IPS-18a (cell line): Measurements from ENCODE around the gene PIR.

Experiments used
- H3K27ac ChIP-seq: one replicate; pipeline ENCODE4 v1.5.1; 2013; ENCODE audit warnings: low read length
- H3K27me3 ChIP-seq: one replicate; pipeline ENCODE4 v1.6.1; 2013; ENCODE audit warnings: mild to moderate bottlenecking, low read length; ENCODE audit not compliant: control insufficient read depth, insufficient read depth
- H3K36me3 ChIP-seq: one replicate; pipeline ENCODE4 v1.6.1; 2013; ENCODE audit warnings: low read depth, low read length; ENCODE audit not compliant: control insufficient read depth
- H3K4me1 ChIP-seq: one replicate; pipeline ENCODE4 v1.6.1; 2013; ENCODE audit warnings: low read depth, low read length; ENCODE audit not compliant: control insufficient read depth
- H3K4me3 ChIP-seq: one replicate; pipeline ENCODE4 v1.5.1; 2013; ENCODE audit warnings: low read length
- H3K9ac ChIP-seq: one replicate; pipeline ENCODE4 v1.6.1; 2013; ENCODE audit warnings: mild to moderate bottlenecking, low read length, moderate library complexity
- H3K9me3 ChIP-seq: one replicate; pipeline ENCODE4 v1.6.1; 2013; ENCODE audit warnings: low read depth, low read length; ENCODE audit not compliant: control insufficient read depth

PIR gene

DNA sequence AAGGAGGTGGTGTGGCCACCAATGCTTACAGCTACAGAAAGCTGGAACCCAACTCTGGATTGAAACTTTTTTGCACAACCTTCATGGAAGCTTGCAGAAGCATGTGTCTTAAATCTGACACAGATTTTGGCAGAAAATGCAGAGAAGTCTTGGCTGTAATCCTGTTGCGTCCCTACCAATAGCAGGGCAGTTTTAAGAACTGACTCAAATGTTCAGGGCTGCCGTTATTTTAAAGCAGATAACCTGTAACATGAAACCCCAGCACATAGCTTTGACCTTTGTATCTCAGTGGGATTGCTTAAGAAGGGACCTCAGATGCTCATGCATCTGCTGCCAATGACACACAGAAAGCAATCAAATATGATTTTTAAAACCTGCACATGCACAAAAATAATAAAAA lies 108.8 kb downstream of the PIR start, which contains the start of gene VEGFD:
Gene VEGFD (minus strand): TSS at position 110 of the 400 bp plus-strand sequence. CDS start 467 bp downstream, outside the sequence.
- Histone ChIP-seq H3K27ac (no peak within 1 kb of the TSS), H3K4me1 (peaks cover 7% of the 10 kb centered on the region), H3K27me3 (no peaks in the 10 kb centered on the region), H3K9me3 (no peaks in the 10 kb centered on the region), H3K36me3 (no peaks in the 10 kb centered on the region), H3K9ac (no peak within 1 kb of the TSS), H3K4me3 (no peak within 1 kb of the TSS)

DNA sequence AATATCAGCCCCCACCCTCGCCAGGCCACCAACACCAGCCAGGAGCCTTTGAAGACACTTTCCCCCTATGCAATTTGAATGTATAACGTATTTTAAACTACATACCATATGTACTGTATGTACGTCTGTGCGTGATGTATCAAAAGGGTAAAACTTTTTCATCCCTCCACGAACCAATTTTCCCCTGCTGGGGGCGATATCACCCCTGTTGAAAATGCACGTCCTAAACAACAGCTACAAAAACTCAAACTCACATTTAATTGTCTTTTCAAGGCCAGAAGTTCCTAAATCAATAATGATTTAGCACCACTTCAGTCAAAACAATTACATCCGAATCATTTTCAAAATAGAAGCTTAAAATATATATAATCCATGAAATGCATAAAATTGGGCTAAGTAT lies 110.3 kb downstream of the PIR start:
- no peaks in the 10 kb centered on the region for H3K9me3 ChIP-seq
- H3K36me3 ChIP-seq = no peaks in the 10 kb centered on the region
- H3K4me3 ChIP-seq = no peak overlapping the region
- H3K4me1 ChIP-seq = peaks cover 7% of the 10 kb centered on the region
- no peak overlapping the region for H3K9ac ChIP-seq
- no peak overlapping the region for H3K27ac ChIP-seq
- no peaks in the 10 kb centered on the region for H3K27me3 ChIP-seq

DNA sequence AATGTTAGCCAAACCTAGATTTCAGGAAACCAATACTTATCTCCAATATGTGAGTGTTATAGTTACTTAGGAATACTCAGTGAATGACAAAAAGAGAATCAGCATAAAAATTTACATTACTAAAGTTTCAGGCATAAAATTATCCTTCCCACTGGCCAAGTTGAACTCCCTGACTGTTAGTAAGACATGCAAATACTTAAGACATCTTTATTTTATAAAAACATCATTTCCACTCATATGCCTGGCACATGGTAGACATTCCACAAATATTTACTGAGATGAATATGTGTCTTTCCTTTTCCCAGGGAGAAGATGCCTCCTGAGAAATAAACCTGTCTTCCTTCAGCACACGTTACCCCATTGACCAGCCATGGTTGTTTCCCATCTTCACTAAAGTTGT lies 116.2 kb downstream of the PIR start:
- no peaks in the 10 kb centered on the region for H3K27me3 ChIP-seq

GRCh38 chrX:15373976-15374375 lies 119.2 kb downstream of the PIR start:
- Histone ChIP-seq H3K36me3 (no peaks in the 10 kb centered on the region), H3K27ac (no peak overlapping the region), H3K27me3 (no peaks in the 10 kb centered on the region), H3K4me1 (peaks cover 7% of the 10 kb centered on the region), H3K9ac (no peak overlapping the region), H3K9me3 (no peaks in the 10 kb centered on the region), H3K4me3 (no peak overlapping the region)

More for the DNA sequence above, 116.2 kb downstream of the PIR start:
- H3K4me1 ChIP-seq = peaks cover 7% of the 10 kb centered on the region
- no peak overlapping the region for H3K4me3 ChIP-seq
- H3K36me3 ChIP-seq = no peaks in the 10 kb centered on the region
- H3K9ac ChIP-seq = no peak overlapping the region
- H3K9me3 ChIP-seq = no peaks in the 10 kb centered on the region
- no peak overlapping the region for H3K27ac ChIP-seq

DNA sequence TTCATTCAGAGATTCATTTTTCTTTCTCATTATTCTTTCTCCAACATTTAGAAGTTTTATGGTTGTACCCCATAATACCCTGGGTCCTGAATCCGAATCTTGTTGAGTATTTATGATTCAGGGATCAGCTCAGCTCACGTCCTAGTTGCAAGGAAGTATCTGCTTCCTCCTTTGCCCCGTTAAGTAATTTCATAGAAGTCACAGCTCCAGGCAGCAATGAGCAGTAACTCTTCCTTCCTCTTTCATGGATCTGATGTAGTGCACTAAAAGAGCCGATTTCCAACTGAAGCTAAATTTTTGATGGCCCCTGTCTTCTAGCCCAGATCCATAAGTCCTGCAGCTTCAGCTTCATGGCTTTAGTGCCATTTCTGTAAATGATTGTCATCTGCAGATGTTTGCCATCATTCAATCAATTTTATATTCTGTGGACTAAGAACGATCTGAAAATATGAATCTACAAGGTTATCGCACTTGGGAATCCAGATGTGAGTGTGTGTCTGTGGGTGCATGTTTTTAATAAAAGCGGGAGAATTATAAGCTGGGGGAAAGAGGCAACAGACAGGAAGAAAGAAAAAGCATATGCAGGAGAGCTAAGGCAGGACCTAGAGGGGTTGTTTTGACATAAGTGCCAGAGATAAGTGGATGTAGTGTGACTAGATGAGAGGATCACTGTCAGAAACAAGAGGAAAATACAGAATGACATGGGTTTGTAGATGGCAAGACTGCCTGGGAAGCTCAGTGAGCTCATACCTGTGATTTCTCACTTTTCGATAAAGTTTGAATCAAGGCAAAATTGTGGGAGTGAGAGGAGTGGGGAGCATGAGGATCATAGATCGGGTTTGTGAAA lies 126.4 kb downstream of the PIR start:
- H3K4me1 ChIP-seq = no peaks in the 10 kb centered on the region
- H3K36me3 ChIP-seq = no peaks in the 10 kb centered on the region
- H3K9me3 ChIP-seq = no peaks in the 10 kb centered on the region
- H3K27me3 ChIP-seq = no peaks in the 10 kb centered on the region
- no peak overlapping the region for H3K9ac ChIP-seq
- no peak overlapping the region for H3K27ac ChIP-seq
- no peak overlapping the region for H3K4me3 ChIP-seq

DNA sequence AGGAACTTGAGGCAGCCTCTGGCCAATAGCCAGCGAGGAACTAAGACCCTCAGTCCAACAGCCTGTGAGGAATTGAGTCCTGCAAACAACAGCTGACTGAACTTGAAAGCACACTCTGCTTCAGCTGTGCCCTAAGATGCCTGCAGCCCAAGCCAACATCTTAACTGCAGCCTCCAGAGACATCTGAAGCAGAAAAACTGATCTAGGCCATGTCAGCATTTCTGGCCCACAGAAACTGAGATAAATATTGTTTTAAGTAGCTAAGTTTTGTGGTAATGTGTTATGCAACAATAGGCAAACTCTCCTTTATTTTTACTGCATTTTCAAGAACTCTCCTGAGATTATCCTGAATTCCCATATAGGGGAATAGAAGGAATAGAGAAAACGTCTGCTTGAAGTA lies 133.4 kb downstream of the PIR start:
- Histone ChIP-seq H3K27me3 (no peaks in the 10 kb centered on the region), H3K36me3 (no peaks in the 10 kb centered on the region), H3K4me3 (no peak overlapping the region), H3K27ac (no peak overlapping the region), H3K9me3 (no peaks in the 10 kb centered on the region), H3K4me1 (no peaks in the 10 kb centered on the region), H3K9ac (no peak overlapping the region)

GRCh38 chrX:15358533-15358932 lies 134.6 kb downstream of the PIR start:
- Histone ChIP-seq H3K27me3 (no peaks in the 10 kb centered on the region), H3K9ac (no peak overlapping the region)

DNA sequence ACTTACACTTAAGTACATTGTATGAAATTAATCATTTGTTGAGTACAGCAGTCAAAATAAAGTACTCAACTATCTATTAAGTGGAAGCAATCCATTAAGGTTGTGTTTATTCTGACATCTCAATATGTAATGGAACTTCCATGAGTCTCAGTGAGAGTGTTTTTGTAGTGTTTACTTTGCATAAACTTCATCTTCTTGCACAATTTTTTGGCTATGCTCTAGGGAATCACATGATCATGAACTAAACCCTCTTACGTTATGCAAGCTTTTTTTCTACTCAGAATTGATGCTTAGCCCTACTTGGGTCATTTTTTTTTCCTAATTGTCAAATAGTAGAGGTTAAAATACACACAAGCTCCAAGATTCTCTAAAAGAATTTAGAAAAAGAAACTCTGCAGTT lies 136.7 kb downstream of the PIR start:
- Histone ChIP-seq H3K9ac (no peak overlapping the region), H3K27me3 (no peaks in the 10 kb centered on the region), H3K9me3 (no peaks in the 10 kb centered on the region), H3K27ac (no peak overlapping the region), H3K36me3 (no peaks in the 10 kb centered on the region), H3K4me3 (no peak overlapping the region), H3K4me1 (no peaks in the 10 kb centered on the region)

More at GRCh38 chrX:15358533-15358932, 134.6 kb downstream of the PIR start:
- H3K4me3 ChIP-seq = no peak overlapping the region
- H3K4me1 ChIP-seq = no peaks in the 10 kb centered on the region
- no peaks in the 10 kb centered on the region for H3K9me3 ChIP-seq
- no peaks in the 10 kb centered on the region for H3K36me3 ChIP-seq
- H3K27ac ChIP-seq = no peak overlapping the region

DNA sequence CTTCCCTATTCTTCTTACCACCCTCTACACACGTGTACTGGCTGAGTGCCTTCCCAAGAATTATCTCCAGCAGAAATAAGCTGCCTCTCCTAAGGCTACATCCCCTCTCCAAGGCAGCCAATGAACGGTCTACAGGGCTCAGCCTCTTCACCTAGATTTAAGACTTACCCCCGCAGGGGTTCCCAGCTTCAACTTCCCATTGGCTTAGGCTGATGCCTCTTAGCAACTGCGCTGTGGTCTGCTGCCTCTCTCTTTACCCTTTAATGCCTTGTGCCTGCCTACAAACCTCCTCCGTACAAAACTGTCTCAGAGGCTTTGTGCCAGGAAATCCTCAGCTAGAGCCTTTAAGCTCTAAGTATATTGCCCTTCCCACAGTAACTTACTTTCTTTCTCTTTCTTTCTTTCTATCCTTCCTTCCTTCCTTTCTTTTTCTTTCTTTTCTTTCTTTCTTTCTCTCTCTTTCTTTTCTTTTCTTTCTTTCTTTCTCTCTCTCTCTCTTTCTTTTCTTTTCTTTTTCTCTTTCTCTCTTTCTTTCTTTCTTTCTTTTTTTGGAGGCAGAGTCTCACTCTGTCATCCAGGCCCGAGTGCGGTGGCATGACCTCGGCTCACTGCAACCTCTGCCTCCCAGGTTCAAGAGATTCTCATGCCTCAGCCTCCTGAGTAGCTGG lies 142.7 kb downstream of the PIR start:
- Histone ChIP-seq H3K27ac (no peak overlapping the region), H3K4me3 (no peak overlapping the region), H3K4me1 (no peaks in the 10 kb centered on the region), H3K27me3 (no peaks in the 10 kb centered on the region), H3K9ac (no peak overlapping the region), H3K9me3 (no peaks in the 10 kb centered on the region), H3K36me3 (no peaks in the 10 kb centered on the region)

GRCh38 chrX:15349046-15349445 lies 144.1 kb downstream of the PIR start:
- Histone ChIP-seq H3K27ac (no peak overlapping the region), H3K9ac (no peak overlapping the region), H3K36me3 (no peaks in the 10 kb centered on the region), H3K4me1 (peaks cover 4% of the 10 kb centered on the region), H3K9me3 (no peaks in the 10 kb centered on the region), H3K27me3 (peaks cover 9% of the 10 kb centered on the region), H3K4me3 (no peak overlapping the region)

GRCh38 chrX:15345976-15346375 lies 147.2 kb downstream of the PIR start:
- H3K27ac ChIP-seq = no peak overlapping the region
- no peaks in the 10 kb centered on the region for H3K9me3 ChIP-seq

More at GRCh38 chrX:15345976-15346375, 147.2 kb downstream of the PIR start:
- H3K27me3 ChIP-seq = peaks cover 17% of the 10 kb centered on the region
- no peak overlapping the region for H3K9ac ChIP-seq
- peaks cover 6% of the 10 kb centered on the region for H3K4me1 ChIP-seq
- no peak overlapping the region for H3K4me3 ChIP-seq
- no peaks in the 10 kb centered on the region for H3K36me3 ChIP-seq
